ENCODE results near the gene AKAP11.
A peak's percentile ranks its signal among the peaks of the same experiment; 100 is the strongest.

Gene AKAP11

DNA sequence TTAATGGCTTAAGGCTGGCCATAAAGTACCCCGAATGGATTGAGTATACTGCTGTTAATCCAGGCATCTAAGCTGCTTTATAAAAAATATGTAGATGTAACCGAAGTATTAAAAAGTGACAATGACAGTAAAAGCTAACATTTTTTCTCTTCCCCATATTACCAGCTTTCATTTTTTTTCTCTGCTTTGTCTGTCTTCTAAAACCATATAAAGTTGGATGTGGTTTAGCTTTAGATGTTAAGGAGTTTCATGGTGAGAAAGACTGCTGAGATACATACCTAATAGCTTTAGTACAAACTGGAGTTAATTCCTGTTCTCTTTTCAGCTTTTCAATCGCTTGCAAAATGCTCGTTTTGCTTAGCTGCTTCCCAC is 838 bp downstream of the AKAP11 start:
- peak; percentile 3 for DNase-seq (ENCODE audit: low spot score)

DNA sequence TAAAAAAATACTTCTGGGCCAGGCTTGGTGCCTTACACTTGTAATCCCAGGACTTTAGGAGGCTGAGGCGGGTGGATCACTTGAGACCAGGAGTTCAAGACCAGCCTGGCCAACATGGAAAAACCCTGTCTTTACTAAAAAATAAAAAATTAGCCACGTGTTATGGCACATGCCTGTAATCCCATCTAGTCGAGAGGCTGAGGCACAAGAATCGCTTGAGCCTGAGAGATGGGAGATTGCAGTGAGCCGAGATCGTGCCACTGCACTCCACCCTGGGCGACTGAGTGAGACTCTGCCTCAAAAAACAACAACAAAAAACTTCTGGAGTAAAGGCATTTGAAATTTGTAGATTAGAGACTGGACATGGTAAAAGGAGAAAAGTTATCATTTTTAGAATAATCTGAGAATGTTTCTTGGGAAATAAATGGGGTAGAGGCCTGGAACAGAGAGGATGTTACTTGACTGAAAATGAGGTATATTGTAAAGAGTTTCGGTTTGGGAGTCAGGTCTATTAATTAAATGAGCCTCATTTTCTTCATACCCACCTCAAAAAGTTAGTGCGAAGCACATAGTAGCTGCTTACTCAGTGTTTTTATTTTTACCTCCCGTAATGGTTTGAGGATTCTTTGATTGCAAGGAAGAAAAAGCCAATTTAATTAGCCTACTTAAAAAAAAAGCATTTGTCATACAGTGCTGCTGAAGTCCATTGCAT is 2.6 kb downstream of the AKAP11 start:
- DNase-seq (ENCODE audit: low spot score), result no peak

DNA sequence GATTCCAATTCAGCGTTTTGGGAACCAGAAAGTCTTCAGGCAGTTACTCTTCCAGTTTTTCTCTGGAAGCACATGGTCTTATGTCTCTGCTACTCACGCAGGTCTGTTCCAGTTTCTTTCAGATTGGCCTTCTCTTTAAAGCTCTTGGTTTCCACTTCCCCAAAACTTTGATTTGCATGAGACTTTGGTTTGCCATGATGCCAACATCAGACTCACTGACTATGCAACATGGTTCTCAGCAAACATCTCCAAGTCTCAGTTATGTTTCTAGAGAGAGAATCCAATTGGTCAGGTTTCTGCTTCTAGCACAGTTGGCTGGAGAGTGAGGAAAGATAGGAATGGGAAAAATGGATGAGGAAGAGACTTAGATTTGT is 3.1 kb downstream of the AKAP11 start:
- DNase-seq (ENCODE audit: low spot score), result no peak

DNA sequence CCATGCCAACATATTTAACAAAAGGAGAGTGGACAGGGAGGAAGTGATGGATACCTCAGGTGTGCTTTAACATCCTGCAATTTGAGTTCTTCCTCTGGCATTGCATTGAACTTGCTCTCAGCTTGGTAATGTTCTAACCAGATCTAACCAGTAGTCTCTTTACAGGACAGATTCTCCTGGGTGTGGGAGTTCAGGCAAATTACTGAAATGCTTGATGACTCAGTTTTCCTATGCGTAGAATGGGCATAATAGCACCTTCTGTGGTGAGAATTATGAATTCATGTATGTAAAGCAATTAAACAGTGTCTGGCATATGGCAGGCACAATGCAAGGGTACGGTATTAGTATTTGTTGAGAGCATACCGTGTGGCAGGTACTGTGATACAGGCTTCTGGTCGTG is 3.6 kb downstream of the AKAP11 start:
- DNase-seq (ENCODE audit: low spot score), result no peak

DNA sequence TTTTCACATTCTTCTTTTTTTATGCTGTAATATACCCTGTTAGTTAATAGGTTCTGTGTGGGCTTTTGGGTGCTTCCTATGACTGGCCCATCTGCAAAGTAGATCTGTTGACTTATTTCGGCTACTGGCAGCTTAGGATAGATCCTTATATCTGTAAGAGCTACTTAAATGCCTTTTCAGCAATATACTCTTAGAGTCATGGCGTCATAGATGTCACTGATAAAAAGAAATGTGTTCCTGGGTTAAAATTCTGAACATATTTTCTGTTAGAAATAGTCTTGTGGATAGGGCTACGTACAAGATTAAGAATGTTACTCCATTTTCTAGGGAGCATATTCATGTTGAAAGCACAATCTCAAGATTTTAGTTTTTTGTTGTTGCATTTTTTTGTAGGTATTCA is 4.7 kb downstream of the AKAP11 start:
- DNase-seq (ENCODE audit: low spot score), result no peak

DNA sequence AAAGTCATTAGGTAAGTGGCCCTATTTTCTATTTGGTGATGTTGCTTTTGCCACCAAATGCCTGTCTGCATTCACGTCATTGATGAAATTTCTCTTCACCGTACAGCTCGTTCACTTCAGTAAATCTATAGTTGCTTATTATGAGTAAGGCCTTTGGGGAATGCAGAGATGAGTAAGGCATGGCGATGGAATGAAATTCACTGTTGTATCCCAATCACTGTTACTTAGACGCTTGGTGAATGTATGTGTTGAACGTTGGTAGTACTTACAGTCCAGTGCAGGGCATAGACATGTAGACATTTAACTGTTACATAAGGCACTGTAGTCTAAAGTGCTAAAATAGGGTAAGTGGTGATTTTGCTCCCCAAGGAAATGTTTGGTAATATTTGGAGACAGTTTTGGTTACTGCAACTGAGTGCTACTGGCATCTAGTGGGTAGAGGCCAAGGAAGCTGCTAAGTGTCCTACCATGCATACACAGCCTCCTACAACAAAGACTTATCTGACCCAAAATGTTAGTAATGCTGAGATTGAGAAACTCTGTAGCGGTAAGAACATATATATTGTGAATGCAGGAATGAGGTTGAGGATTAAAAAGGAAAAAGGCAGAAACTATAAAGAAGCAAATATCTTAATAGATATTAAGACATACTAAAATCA is 5.8 kb downstream of the AKAP11 start:
- DNase-seq (ENCODE audit: low spot score), result no peak

DNA sequence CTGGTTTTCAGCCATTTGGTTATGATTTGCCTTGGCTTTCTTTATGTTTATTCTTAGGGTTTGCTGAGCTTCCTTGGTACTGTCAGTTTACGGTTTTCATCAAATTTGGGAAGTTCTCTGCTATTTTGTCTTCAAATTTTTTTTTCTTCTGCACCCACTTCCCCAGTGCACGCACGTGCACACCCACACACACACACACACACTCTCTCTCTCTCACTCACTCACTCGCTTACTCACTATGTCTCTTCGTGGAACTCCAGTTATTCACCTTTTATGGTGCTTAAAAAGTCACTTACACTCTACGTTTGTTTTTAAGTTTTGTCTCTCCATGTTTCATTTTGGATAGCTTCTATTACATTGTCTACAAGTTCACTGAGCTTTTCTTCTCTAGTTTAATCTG is 7.1 kb downstream of the AKAP11 start:
- DNase-seq (ENCODE audit: low spot score), result peak; percentile 26

DNA sequence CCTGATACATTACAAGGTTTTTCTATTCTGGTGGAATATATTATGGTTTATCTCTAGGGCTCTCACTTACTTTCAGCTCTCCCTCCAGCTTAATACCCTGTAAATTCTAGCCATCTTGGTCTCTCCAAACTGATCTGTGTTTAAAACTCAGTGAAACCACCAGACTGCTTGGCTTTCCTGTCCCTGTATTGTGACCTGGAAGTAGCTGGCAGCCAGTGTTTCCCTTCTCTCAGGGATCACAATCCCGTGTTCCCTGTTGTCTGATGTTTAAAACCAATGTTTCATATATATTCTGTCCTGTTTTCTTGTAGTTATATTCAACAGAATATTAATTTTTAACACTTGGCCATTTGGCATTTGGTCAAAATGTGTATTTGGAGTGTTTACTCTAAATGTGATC is 8.0 kb downstream of the AKAP11 start:
- DNase-seq (ENCODE audit: low spot score), result no peak

DNA sequence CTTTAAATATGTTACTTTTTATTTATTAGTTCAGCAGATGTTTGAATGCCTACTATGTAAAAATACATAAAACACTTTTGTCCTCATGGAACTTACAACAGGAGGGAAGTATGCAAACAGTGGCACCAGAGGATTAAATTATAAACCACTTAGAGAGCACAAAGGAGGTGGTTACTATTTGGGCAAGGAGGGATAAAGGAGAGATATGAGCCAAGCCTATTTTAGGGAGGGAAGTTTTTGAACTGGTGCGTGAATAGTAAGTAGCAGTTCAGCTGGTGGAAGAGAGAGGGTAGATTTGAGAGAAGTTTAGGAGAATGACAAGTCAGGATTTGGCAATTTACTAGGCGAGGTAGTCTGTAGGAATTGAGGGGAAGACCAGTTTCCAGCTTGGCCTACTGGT is 8.6 kb downstream of the AKAP11 start:
- no peak for DNase-seq (ENCODE audit: low spot score)

DNA sequence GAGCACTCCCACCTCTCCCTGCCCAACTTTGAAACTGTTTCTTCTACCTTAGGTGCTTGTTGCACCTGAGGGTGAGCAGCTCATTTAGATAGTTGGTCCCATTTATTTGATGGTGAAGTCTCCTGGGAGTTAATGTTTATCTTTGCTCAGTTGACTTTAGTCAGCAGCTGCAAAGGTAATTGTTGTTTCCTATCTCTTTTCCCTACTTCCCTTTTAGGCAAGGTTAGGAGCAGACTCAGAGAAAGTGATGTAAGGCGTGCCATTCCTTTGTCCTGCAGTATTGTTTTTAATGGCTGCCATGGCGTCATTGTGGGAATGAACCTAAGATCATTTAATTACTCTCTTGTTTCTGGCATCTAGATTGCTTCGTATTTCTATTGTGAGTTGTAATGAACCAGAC is 11.6 kb downstream of the AKAP11 start:
- DNase-seq (ENCODE audit: low spot score), result no peak

DNA sequence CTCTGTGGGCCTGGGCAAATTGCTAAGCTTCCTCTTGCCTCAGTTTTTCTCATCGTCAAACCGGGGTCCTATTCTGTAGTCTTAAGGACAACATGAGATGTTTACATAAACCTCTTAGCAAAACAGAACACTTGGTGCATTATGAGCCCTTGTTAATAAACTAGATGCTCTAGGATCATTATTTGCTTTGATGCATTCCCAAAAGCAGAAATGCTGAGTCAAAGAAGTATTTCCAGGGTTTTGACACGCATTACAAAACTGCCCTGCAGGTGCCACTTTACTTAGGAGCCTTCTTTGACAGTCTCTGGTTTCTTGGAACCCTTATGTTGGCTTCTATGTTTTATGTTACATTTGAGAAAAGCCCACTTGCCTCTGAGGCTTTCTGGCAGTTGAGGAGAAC is 12.1 kb downstream of the AKAP11 start:
- no peak for DNase-seq (ENCODE audit: low spot score)

DNA sequence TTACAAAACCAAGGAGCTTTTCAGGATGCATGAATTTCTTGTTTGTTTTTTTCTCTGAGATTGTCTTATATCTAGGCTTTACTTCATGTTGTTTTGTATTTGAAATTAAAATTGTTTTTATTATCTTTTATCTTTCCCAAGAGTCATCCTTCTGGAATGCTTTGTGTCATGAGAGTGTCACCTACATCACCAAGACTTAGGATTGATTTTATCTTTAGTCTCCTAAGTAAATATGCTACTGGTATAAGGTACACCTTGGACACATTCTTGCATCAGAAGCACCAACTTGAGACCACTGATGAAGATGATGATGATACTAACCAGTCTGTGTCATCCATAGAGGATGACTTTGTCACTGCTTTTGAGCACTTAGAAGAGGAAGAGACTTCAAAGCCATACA is 26.4 kb downstream of the AKAP11 start:
- DNase-seq (ENCODE audit: low spot score), result no peak

DNA sequence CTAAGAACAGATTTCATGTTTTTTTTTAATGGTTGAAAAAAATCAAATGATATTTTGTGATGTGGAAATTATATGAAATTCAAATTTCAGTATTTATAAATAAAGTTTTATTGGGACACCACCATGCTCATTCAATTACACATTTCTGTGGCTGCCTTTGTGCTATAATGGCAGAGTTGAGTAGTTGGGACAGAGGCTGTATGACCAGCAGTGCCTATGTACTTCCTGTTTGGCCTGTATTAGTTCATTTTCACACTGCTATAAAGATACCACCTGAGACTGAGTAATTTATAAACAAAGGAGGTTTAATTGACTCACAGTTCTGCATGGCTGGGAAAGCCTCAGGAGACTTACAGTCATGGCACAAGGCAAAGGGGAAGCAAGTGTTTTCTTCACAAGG is 33.6 kb downstream of the AKAP11 start:
- DNase-seq (ENCODE audit: low spot score), result no peak

DNA sequence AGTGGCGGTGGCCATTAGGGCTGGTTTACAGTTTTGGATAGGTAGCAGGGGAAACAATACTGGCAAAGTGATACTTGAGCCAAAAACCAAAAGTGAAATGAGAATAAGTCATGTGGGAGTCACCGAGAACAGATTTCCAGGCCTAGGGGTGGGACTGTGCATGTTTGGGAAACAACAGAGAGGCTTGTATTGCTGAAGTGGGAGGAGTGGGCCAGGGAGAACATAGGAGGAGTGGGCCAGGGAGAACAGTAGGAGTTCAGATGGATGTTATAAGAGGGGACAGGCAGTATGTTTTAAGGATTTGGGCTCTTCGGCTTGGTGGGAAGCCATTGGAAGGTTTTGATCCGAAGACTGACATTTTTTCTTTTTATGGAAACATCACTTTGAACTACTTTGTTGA is 35.5 kb downstream of the AKAP11 start:
- no peak for DNase-seq (ENCODE audit: low spot score)

DNA sequence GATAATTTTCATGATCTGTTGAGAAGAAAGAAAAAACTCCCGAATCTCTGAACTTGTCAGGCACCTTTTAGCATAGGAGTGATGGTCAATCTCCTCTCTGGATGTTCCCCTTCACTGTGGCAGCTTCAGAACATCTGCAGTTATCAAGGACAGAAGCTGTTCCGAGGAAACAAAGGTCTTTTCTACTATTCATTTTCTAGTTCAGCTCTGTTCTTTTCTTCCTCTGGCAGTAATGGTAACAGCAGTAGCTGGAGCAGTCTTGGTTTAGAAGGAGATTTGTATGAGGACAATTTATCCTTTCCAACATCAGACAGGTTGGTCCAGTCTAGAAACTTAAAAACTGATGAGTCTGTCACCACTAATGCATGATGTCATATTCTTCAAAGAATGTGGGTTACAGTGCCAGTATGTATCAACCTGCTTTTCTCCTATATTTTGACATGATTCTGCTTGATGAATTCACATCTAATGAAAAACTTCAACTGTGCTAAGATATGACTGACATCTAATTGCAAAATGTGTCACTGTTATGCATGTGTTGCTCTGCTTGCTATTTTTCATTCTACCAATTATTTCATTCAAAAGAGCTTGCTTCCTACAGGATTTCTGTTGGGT is 41.0 kb downstream of the AKAP11 start:
- no peak for DNase-seq (ENCODE audit: low spot score)

DNA sequence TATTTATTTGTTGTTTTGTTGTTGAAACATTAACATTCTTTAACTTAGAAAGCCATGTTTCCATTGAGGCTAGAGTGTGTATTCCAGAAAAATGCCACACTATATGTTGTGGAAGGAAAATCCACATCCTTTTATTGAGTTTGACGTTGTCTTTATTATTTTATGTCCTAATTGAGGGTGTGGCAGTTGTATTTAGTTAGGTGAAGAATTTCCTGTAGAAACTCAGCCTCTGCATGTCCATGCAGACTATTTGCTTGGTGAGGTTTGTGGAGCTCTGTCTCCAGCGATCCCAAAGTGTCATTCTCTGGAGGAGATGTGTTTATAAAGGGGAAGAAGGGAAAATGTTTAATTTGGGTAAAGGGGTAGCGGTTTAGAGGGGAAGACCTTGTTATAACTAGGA is 46.6 kb downstream of the AKAP11 start:
- no peak for DNase-seq (ENCODE audit: low spot score)

DNA sequence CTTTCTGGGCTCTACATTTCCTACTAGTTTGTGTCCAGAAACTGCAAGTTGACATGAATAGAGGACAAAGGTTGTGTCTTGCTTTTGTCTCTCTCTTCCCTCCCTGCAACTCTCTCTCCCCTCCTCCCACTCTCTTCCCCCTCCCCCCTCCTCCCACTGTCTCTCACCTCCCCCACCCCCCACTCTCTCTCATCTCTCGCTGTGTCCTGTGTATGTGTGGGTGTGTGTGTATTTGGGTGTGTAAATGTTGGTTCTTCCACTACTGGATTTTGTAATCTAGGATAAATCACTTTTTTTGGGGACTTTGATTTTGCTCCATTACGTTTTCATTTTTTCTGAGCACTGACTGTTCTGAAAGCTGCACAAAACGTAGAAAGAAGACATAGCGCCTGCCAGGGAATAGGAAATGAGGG is 48.4 kb downstream of the AKAP11 start:
- DNase-seq (ENCODE audit: low spot score), result no peak

DNA sequence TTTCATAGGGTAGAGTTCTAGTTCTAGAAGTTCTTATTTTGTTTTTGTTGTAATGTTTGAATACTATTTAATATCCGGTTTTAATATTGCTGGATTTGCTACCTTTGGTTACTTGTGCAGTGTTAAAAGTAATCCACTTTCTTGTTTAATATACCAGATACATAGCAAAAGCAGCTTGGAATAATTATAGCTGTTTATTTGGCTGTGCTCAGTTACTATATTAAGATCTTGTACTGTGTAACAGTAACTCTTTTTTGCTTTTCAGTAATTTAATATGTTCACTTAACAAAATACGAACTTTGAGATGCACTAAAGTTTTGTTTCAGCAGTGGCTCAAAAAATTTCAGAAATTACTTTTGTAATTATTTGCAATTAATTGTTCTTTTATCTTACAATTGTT is 50.9 kb downstream of the AKAP11 start:
- DNase-seq (ENCODE audit: low spot score), result no peak

DNA sequence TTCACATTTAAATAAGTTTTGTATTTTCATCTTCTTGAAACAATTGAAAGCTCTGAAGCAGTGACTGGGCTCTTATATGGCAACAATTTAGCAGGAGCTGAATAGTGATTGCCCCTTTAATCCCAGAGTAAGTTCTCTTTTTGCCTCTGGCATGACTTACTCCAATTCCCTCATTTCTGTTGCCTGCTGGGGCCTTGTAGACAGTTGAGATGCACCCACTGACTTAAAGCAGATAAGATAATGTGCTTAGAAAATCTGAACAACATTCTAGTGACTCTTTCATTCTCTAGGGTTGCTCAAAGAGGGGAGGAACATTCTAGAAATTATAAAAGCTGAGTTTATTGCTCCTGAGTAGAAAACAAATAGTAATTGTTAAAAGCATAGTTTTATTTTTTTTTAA is 52.8 kb downstream of the AKAP11 start:
- no peak for DNase-seq (ENCODE audit: low spot score)

DNA sequence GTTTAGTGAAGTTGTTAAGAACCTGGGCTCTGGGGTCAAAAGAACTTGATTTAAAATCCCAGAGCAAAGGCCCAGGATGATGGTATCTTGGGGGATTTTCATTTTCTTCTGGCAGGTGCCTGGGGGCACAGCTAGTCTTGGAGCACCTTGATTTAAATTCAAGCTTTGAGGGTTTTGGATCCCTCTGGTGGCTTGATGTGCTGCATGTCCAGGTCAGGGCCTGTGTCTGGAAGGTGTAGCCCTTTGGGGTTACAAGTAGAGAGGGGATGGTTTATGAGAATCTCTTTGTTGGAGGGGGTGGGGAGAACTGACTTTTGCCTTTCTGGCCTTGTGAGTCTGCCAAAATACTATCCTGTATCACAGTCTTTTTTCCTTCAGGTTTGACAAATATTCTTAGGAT is 55.8 kb downstream of the AKAP11 start:
- DNase-seq (ENCODE audit: low spot score), result no peak

DNA sequence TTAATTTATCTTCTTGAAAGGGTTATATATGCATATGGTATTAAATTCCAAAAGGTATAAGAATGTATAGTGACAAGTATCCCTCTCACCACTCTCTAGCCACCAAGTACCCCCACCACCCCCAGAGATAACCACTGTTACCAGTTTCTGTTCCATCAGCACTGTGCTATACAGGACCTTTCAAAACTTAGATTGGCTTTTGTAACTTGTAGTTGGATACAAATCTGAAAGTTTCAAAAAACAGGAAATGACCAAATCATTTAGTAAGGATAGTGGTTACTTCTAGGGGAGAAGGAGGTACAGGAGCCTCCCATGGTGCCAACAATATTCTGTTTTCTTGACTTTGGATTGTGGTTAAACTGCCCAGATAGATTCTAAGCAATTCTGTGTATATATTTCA is 56.7 kb downstream of the AKAP11 start:
- no peak for DNase-seq (ENCODE audit: low spot score)

DNA sequence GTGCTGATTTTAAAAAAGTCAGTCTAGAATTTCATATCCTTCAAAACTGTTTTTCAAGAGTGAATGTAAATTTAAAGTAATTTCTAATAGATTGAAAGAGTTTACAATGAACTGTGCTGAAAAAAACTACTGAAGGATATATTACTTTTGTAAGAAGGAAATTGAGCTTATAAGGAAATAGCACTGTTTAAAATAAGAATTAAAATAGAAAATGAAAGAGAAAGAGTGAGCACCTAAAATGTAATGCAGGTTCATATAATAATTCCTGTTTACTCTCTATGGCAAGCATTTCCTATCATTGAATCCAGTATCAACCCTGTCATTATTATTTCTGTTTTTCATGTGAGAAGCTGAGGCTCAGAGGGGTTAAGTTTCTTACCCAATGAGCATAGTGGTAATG is 57.3 kb downstream of the AKAP11 start:
- no peak for DNase-seq (ENCODE audit: low spot score)

DNA sequence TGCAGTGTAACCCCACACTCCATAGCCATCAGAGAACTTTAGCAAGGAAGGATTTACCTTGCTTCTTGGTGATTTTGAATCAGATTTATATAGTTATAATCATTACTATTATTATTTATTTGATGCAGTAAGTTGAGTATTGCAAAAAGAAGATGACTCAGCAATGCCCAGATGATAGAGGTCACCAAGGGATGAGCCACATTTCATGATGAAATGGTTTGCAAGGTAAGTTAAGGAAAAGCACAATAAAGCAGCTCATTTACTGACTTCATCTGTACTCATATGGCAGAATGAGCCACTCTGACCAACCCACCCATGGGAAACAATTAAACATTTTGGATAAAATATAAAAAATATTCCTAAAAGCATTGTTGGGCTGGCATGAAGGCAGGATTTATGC is 59.1 kb downstream of the AKAP11 start:
- no peak for DNase-seq (ENCODE audit: low spot score)

All from CD4-positive, alpha-beta T cell treated with Interleukin-6 at 100 ng/mL for 8 hours (primary cell).